Stimulated activated CD4-positive, alpha-beta T cell treated with anti-CD3 and anti-CD28 coated beads, TNF-alpha, amount 100 ng/mL, for 1 hour (primary cell): ENCODE results near the gene FANCG.

ENCODE experiments used
- DNase-seq, 3 donors: peaks; one replicate each; pipeline ENCODE4 v3.0.0-alpha.2; 2020; ENCODE audit warnings: low read depth in 3 of 3, low spot score in 1 of 3

Gene FANCG

DNA sequence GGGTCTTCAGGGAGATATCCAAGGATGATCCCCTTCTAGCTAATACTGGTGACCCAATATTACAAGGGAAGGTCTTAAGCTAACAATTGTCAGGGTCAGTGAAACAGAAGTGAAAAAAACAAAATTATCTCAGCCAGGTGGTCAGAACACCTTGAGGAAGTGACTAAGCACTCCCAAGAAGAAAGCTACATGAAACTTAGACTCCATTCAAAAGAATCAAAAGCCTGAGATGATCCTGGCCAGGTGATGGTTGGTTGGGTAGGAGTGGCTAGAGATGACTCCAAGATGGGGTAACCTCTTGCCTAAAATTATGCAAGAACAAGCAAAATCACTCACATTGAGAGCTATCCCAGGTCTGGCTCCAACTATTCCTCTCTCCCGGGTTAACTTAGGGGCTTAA lies 12.7 kb downstream of the FANCG start:
- DNase-seq, result no peak

DNA sequence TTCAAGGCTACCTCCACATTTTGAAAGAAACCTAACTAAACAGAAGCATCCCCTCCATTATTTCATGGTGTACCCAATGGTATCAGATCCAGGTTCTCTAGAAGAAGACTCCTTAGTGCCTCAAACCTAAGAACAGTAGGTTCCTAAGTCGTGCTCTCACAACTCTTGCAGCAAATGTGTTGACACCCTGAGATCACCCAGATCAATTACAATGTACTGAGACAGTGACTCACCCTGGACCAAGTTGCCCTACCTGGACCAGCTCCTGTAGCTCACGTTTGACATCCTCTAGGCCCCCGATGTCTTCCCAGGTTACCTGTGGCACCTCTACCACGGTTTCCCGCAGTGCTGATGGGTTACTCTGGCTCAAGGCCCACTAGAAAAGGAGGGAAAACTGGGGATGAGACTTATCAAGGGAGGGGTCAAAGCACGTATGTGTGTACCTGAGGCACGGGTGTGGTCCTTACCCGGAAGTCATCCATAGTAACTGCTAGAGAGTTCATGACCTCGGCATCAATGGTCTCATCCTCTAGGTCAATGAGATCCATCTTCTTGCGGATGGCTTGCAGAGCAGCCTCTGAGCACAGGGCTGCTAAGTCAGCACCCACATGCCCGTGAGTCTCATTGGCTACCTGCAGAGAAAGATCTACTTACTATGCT lies 19.1 kb downstream of the FANCG start:
- DNase-seq, result no peak

DNA sequence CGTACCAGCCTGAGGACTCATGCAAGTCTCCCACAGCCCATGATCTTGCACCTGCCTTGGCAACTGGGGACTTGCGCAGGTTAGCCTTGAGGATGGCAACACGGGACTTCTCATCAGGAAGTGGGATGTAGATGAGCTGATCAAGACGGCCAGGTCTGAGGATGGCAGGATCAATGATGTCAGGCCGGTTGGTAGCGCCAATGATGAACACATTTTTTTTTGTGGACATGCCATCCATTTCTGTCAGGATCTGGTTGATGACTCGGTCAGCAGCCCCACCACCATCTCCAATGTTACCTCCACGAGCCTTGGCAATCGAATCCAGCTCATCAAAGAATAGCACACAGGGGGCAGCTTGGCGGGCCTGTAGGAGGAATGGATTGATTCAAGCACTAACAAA lies 20.3 kb downstream of the FANCG start:
- no peak for DNase-seq

DNA sequence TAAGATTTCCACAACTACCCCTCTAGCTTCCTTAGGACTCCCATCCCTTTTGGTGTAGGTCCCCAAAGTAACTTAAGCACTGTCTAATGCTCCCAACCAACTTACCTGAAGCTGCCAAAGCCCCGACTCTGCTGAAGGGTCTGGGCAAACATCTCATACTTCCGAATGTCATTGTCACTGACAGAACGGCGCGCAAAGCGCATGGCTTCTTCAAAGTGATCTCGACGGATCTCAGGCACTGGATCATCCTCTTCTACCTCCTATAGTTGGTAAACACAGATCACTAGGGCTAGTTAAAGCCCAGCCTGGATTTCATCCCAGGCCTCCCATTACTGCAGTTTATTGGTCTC lies 22.5 kb downstream of the FANCG start:
- no peak for DNase-seq

DNA sequence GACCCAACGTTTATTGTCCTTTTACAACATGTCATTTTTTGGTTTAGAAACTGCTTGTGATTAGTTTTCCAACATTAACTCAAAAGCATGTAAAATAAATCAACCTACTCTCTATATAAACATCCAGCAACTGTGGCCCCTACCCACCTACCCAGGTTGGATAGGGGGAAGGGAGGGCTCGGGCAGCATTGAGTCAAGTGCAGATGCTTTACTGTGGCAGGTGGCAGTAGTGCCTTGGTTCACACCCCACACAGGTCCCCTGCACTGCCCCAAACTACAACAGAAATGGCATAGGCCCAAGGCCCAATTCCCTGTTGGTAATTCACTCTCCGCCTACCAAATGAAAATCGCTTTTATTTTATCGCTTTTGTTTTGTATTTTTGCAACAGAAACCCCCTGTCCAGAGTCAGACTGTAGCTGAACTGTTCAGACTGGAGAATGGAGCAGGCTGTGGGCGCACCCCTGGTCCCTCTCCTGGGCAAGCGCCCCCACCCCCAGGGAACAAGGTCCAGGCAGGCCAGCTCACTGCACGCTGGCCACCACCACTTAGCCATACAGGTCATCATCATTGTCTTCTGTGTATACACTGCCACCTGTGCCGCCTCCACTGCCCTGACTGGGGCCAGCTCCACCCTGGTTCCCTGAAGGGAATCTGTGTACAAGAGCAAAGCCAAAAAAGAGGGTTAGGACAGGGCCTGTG lies 23.0 kb downstream of the FANCG start:
- no peak for DNase-seq

DNA sequence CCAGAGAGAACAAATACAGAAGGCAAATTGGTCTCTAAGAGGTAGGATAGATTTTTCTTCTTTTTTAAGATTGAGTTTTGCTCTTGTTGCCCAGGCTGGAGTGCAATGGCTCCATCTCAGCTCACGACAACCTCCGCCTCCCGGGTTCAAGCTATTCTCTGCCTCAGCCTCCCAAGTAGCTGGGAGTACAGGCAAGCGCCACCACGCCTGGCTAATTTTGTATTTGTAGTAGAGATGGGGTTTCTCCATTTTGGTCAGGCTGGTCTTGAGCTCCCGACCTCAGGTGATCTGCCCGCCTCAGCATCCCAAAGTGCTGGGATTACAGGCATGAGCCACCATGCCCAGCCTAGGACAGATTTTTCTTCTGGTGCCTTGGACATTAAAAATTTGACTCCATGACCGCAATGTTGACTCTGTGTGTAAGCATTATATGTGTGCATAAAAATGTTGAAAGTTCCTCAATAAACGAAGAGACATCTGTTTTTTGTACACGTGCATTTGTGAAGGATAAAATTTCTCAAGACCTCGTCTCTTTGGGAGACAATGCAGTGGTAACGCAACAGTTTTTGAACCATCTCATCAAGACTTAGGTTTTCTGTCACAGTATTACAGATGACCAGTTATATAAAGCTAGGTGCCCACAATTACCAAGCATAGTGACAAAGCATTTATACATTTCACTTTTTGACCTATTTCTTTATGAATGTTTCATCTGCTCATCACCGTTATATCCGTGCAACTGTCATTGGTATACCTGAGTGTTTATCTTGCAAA lies 24.7 kb downstream of the FANCG start:
- no peak for DNase-seq

DNA sequence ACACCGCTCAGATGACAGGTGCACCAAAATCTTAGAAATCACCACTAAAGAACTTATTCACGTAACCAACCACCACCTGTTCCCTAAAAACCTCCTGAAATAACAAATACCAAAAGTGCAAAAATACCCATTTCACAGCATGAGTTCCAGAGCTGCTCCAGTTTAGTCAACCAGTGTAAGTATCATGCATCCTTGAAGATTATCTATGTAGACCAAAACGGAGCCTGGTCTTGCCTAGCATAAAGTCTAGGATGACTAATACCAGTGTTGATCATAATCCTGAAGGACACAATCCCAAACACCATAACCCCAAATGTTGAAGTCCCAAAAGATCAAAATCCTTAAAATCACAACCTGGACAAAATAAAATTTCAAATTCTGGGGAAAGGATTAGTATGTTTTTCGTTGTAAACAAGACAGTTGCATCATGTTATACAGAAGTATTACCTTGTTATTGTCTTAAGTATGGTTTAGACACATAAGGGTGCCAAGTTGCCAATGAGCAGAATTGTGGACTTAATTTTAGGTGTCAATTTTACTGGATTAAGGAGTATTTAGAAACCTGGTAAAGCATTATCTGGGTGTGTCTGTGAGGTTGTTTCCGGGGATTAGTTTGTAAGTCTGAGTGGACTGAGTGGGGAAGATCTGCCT lies 25.4 kb downstream of the FANCG start:
- no peak for DNase-seq

DNA sequence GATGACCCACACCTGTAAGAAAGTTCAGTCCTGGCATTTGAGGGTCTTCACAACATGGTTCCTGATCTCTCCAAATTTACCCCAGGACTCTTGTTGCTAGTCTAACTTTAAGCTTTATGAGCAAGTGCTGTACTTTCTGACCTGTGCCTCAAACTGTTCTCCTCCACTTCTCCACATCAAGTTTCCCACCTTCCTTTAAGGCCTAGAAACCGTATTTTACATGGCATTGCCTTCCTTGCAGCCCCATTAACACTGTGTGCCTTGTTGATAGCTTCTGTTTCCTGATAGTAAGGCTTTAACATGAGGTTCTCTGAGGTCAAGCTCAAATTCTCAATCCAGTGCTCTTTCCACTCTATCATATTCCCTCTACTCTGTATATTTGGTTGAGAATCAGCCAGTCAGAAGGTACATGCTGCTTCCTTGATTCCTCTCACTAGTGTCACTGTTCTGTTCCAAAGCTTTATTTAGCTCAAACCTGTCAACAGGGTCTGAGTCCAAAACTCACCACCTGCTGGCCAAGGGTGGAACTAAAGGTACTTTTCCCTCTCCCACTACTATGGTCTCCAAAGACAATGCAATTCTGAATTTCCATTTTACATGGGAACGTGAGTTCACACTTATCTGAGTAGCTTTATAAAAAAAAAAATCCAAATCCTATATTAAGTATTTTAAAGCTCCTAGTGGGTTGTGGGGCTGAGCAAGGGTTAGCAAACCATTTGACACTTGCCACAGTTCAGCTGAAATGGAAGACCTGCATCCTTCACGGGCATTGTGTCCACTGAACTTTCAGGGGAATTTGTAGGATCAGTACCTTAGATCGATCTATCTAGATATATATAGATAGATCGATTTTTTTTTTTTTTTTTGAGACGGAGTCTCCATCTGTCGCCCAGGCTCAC lies 28.4 kb downstream of the FANCG start:
- DNase-seq, result peak in 1 of 3 donors; percentile 35

DNA sequence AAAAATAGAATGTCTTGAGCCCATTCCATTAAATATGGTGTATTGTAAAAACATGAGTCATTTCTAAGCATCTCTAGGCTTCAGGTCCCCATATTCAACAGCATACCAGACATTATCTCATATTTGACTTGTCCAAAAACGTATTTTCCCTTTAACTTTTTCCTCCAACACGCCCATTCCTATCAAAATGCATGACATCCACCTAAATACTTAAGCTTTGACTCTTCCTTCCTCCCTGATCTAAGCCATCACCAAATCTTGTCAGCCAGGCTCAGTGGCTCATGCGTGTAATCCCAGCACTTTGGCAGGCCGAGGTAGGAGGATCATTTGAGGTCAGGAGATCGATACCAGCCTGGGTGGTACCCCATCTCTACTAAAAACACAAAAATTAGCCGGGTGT lies 31.2 kb downstream of the FANCG start:
- DNase-seq, result no peak

DNA sequence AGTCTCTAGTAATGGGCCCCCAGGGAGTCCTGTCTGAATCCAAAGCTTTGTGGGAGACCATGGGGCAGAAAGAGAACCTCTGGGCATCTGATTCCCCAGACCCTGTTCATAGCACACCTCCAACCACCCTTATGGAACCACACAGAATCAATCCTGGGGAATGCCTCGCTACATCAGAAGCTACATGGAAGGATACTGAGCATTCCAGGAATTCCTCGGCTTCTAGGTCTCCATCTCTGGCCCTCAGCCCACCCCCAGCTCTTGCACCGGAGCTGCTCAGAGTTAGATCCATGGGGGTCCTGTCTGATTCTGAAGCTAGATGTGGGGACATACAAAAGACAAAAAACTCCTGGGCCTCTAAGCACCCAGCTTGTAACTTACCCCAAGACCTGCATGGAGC lies 35.7 kb downstream of the FANCG start:
- no peak for DNase-seq

DNA sequence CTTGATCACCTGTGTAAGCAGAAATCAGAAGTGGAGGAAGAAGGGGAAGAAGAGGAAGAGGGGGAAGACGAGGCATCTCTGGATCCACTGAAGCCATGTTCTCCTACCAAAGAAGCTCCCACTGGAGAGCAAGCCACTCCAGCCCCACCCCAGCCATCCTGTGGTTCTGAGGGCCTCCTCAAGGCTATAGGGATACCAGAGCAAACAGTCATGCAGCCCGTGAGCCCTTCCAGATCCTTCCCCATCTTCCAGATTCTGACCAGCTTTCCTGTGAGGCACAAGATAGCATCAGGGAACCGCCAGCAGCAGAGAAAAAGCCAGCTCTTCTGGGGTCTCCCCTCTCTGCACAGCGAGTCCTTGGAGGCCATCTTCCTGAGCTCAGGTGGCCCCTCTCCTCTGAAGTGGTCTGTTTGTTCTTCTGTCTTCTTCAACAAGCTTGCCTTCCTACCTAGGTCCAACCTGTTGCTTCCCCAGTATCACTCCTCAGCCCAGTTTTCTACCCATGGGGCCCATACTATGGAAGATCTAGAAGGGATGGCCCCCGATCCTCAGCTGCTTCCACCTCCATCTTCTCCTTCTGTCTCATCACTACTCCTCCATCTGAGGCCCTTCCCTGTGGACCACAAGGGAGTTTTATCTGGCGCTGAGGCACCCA lies 36.7 kb downstream of the FANCG start:
- no peak for DNase-seq

DNA sequence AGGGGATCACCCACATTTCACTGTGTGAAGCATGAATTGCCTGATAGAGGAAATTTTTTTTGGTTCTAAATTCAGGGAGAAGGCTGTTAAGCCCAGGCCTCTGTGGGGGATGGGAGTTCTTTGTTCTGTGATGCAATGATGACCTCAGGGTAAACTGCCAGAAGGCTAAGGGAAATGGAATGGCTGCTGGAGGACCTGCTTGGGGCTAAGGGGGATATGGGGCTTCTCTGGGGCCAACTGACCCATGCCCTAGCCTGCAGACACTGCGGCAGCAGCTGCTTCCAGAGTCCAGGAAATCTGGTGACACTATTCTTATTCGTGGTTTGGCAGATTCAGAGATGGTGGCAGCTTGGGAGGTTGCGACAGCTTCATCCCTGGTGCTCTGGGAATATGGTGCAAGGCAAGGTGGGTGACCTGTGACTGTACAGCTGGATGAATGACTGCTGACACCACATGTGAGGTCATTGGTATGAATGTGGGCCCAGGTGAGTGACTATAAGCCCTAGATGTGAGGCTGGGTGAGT lies 37.6 kb downstream of the FANCG start:
- DNase-seq, result no peak

DNA sequence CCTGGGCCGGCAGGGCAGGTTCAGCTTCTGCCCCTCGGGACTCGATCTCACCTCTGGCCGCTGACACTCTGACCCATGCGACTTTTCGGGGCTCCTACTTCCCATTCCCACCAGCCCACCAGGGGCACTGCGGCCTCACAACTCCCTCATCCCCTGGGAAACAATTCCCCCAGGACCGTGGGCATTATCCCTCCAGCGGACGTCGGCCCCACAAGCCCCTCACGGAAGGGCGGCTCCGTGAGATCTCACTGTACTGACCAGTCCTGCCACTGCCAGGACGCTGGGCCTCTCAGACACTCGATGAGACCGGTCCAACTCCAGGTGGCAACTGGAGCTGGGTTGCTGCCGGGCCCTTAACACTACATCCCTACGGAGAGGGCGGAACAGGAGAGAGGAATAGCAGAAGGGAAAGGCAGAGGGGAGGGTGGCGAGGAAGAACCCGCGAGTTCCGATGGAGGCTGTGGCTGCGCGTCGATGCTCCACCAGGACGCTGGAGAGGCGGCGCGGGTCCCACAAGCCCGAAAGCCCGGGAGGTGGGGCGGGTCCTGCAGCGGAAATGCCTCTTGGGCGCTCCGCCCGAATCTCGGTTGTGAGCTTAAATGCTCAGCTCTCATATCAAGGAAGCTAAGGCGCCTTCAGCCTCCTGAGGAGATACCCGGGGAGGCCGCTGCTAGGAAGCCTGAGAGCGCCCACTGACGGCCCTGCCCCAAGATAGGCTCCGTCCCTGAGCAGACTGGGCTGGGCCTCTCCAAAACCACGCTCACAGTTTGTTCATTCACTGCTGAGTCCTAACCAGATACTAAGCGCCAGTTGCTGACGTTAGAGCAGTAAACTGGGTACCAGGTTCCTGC lies 43.7 kb downstream of the FANCG start:
- no peak for DNase-seq

DNA sequence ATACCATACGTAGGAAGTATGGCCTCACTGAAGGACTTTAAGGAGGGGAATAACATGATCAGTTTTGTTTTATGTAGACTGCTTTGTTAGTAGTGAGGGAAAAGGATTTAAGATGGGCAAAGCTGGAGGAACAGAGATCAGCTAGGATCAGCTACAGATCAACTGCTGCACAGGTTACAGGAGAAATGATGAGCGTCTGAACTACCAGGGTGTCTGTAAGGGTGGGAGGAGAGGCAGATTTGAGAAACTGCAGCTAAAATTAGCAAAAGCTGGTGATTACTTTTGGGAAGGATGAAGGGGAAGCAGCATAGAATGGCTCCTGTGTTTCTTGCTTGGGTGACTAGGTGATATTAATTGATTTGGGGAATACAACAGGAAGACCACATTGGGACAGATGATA lies 46.6 kb downstream of the FANCG start:
- DNase-seq, result no peak

DNA sequence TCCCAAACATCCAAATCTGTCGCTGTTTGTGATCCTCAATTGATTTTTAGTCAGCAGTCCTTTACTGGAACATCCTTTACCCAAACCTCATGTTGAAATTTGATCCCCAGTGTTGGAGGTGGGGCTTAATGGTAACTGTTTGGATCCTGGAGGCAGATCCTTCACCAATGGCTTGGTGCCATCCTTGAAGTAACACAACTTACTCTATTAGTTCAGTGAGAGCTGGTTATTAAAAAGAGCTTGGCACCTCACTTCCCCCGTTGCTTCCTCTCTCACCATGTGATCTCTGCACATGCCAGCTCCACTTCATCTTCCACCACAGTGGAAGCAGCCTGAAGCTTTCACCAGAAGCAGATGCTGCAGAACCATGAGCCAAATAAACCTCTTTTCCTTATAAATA lies 49.9 kb downstream of the FANCG start:
- no peak for DNase-seq

DNA sequence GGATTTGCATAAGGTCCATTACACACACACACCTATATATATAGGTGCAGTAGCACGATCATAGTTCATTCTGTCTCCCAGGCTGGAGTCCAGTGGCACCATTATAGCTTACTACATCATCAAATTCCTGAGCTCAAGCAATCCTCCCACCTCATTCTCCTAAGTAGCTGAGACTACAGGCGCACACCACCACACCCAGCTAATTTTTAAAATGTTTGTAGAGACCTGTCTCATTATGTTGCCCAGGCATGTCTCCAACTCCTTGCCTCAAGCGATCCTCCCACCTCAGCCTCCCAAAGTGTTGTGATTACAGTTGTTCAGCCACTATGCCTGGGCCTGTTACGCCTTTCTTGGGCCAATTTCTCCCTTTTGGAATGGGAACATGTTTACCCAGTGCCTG lies 50.5 kb downstream of the FANCG start:
- DNase-seq, result no peak

DNA sequence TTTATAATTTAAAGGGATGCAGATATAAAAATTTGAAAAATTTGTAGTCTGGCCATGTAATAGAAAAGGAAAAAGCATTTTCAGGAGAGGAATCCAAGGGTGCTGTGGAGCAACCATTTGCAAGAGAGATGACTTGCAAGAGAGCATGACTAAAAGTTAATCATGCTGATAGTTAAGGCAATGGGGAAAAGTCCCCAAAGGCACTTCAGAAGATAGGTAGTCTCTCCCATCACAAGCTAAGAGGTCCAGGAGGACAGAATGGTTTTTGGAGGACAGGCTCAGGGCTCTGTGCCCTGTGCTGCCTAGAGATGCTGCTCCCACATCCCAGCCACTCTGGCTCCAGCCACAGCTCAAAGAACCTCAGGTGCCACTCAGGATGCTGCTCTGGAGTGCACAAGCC lies 51.4 kb downstream of the FANCG start:
- no peak for DNase-seq

DNA sequence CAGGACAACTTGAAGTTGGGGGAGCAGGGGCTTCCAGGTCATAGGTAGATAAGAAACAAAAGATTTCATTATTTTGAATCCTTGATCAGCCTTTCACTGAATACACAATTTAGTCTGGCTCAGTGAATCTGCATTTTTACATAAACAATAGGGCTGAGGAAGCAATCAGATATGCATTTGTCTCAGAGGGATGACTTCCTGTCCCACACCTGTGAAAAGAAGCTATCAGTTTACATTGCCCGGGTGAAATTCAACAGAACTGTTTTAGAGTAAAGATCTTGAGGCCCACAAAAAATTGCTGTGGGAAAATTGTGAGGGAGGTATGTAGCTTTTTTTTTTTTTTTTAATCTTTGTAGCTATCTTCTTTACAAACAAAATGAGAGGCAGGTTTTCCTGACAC lies 51.9 kb downstream of the FANCG start:
- no peak for DNase-seq

DNA sequence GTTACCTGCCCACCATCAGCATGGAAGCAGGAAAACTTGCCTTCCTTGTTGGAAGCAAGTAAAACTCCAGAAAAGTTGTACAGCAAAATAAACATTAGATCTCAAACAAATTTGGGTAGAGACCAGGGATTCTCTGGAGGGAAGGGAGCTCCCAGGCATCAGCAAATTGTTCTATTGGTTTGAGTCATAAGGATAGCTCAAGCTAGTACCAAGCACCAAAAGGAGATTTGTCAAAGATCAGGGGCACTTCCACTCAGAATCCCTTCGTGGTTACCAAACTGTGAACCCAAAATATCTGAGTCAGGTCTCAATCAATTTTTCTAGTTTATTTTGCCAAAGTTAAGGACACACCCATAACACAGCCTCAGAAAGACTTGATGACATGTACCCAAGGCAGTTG lies 52.4 kb downstream of the FANCG start:
- no peak for DNase-seq
